ENCODE results near the gene CLCN7.

CLCN7 gene

DNA sequence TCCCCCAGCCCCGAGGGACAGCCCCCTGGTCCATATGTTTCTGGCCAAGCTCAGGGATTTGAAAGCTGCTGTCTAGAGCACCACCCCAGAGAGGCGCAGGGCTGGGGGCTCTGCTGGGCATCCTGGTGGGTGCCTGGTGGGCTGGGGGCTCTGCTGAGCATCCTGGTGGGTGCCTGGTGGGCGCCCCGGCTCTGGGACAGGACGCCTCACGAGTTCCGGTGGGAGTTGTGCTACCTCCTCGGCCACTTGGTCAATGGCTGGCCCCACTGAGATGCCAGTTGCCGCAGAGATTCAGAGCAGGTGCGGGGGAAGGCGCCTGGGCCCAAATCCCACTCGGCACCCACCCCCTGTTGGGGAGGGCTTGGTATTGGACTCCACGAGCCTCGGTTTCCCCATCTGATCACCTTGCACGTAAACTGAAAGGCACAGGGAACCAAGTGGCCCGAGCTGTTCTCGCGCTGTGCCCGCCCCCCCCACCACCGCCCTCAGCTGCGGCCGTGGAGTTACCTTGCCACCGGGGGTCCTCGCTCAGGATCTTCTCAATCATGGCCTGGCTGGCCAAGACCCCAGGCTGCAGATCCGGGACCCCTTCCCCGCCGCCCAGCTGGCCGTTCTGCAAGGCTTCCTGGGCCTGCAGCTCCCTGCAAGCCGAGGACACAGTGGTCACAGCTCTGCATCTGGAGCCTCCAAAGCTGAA lies 73.6 kb downstream of the CLCN7 start:
- no peaks in the 10 kb centered on the region for H3K4me1 ChIP-seq (ENCODE audit: control insufficient read depth, insufficient read depth, low read length)
- no peaks in the 10 kb centered on the region for H3K9me3 ChIP-seq (ENCODE audit: control insufficient read depth, low read length)
- no peak overlapping the region for H3K27ac ChIP-seq (ENCODE audit: insufficient read depth, low read depth, low read length, poor library complexity, severe bottlenecking)
- peaks cover 24% of the 10 kb centered on the region for H3K36me3 ChIP-seq (ENCODE audit: control insufficient read depth, insufficient read depth, low read length)
- no peaks in the 10 kb centered on the region for H3K27me3 ChIP-seq (ENCODE audit: control insufficient read depth, insufficient read depth, low read length, poor library complexity, severe bottlenecking)
- WGBS, 2 experiments, result 93 to 94% methylated on average over 29 of the region's 29 CpGs
- no peak overlapping the region for H3K4me3 ChIP-seq (ENCODE audit: insufficient read depth, low read depth, low read length)

DNA sequence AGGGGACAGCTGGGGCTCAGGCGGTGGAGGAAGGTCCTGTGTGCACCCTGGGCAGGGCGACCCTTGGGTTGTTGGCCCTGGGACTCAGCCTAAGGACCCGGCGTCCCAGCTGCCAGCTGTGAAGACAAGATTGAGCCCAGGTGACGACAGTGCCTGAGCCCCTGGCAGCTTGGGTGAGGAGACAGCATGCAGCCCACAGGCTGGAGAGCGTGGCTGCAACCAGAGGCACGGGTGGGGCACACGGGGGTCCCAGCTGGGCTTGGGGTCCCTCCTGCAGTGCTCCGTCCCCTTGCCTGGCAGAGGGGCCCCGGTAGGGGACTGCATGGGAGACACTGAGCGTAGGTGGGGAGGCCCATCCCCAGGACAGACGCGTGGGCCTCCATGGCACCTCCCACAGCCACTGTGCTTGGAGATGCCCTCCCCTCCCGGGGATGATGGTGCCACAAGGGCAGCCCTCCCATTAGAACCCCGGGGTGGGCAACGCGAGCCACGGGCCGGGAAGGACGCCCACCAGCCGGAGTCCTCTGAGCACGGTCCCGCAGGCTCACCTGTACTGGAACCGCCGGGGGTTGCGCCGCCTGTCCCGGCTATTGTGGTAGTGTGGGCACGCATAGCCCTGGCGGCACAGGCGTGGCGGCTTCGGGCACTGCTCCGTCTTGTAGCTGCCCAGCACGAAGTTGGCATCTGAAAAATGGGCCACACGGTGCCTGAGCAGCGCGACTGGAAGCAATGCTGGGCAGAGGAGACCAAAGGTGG lies 75.8 kb downstream of the CLCN7 start:
- Histone ChIP-seq H3K4me1 (ENCODE audit: control insufficient read depth, insufficient read depth, low read length) (no peaks in the 10 kb centered on the region), H3K27ac (ENCODE audit: insufficient read depth, low read depth, low read length, poor library complexity, severe bottlenecking) (no peak overlapping the region), H3K27me3 (ENCODE audit: control insufficient read depth, insufficient read depth, low read length, poor library complexity, severe bottlenecking) (no peaks in the 10 kb centered on the region), H3K9me3 (ENCODE audit: control insufficient read depth, low read length) (no peaks in the 10 kb centered on the region), H3K4me3 (ENCODE audit: insufficient read depth, low read depth, low read length) (no peak overlapping the region), H3K36me3 (ENCODE audit: control insufficient read depth, insufficient read depth, low read length) (peaks cover 24% of the 10 kb centered on the region)
- 97% methylated on average over 38 of the region's 38 CpGs for WGBS, 2 experiments

- H3K36me3 ChIP-seq (ENCODE audit: control insufficient read depth, insufficient read depth, low read length), result peaks cover 24% of the 10 kb centered on the region
- no peaks in the 10 kb centered on the region for H3K9me3 ChIP-seq (ENCODE audit: control insufficient read depth, low read length)
- H3K4me3 ChIP-seq (ENCODE audit: insufficient read depth, low read depth, low read length), result no peak overlapping the region
- 94 to 95% methylated on average over 9 of the region's 9 CpGs for WGBS, 2 experiments
- H3K27ac ChIP-seq (ENCODE audit: insufficient read depth, low read depth, low read length, poor library complexity, severe bottlenecking), result no peak overlapping the region
- no peaks in the 10 kb centered on the region for H3K27me3 ChIP-seq (ENCODE audit: control insufficient read depth, insufficient read depth, low read length, poor library complexity, severe bottlenecking)
- H3K4me1 ChIP-seq (ENCODE audit: control insufficient read depth, insufficient read depth, low read length), result no peaks in the 10 kb centered on the region
Observed at GRCh38 chr16:1398351-1398750, 76.5 kb downstream of the CLCN7 start.

GRCh38 chr16:1397779-1398178 lies 77.0 kb downstream of the CLCN7 start:
- Histone ChIP-seq H3K9me3 (ENCODE audit: control insufficient read depth, low read length) (no peaks in the 10 kb centered on the region), H3K27ac (ENCODE audit: insufficient read depth, low read depth, low read length, poor library complexity, severe bottlenecking) (no peak overlapping the region), H3K4me3 (ENCODE audit: insufficient read depth, low read depth, low read length) (no peak overlapping the region), H3K4me1 (ENCODE audit: control insufficient read depth, insufficient read depth, low read length) (no peaks in the 10 kb centered on the region), H3K27me3 (ENCODE audit: control insufficient read depth, insufficient read depth, low read length, poor library complexity, severe bottlenecking) (no peaks in the 10 kb centered on the region), H3K36me3 (ENCODE audit: control insufficient read depth, insufficient read depth, low read length) (peaks cover 20% of the 10 kb centered on the region)
- 95 to 96% methylated on average over 21 of the region's 21 CpGs for WGBS, 2 experiments

DNA sequence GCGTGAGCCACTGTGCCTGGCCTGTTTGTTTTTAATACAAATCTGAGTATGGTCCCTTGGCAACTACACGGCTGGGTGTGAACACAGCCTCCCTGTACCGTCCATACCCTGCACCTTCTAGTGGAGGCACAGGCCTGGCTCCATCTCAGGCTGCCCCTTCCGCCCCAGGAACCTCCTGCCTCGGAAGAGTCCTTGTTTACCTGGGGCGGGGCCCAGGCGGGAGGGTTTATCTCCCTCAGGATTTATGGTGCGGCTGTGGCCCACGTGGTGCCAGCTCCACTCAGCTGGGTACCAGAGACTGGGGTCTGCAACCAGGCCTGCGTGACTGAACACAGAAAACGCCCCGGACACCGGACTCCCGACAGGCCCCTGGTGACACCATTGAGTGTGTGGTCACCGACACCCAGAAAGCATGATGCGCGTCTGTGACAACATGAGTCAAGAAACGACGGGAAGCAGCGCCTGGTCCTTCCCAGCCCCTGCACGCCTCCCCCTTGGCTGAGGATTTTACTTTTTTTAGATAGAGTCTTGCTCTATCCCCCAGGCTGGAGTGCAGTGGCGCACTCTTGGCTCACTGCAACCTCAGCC lies 79.3 kb downstream of the CLCN7 start:
- no peaks in the 10 kb centered on the region for H3K27me3 ChIP-seq (ENCODE audit: control insufficient read depth, insufficient read depth, low read length, poor library complexity, severe bottlenecking)
- H3K4me1 ChIP-seq (ENCODE audit: control insufficient read depth, insufficient read depth, low read length), result no peaks in the 10 kb centered on the region
- H3K36me3 ChIP-seq (ENCODE audit: control insufficient read depth, insufficient read depth, low read length), result peaks cover 8% of the 10 kb centered on the region
- H3K4me3 ChIP-seq (ENCODE audit: insufficient read depth, low read depth, low read length), result no peak overlapping the region
- H3K27ac ChIP-seq (ENCODE audit: insufficient read depth, low read depth, low read length, poor library complexity, severe bottlenecking), result no peak overlapping the region
- 93 to 95% methylated on average over 22 of the region's 22 CpGs for WGBS, 2 experiments
- H3K9me3 ChIP-seq (ENCODE audit: control insufficient read depth, low read length), result no peaks in the 10 kb centered on the region
